ENCODE data around the gene OR1F1.
"Not testable (repeated sequence)": the region's sequence is repeated elsewhere in the genome, so short reads cannot be mapped to it uniquely, and the experiment has no call there.

The OR1F1 gene

DNA sequence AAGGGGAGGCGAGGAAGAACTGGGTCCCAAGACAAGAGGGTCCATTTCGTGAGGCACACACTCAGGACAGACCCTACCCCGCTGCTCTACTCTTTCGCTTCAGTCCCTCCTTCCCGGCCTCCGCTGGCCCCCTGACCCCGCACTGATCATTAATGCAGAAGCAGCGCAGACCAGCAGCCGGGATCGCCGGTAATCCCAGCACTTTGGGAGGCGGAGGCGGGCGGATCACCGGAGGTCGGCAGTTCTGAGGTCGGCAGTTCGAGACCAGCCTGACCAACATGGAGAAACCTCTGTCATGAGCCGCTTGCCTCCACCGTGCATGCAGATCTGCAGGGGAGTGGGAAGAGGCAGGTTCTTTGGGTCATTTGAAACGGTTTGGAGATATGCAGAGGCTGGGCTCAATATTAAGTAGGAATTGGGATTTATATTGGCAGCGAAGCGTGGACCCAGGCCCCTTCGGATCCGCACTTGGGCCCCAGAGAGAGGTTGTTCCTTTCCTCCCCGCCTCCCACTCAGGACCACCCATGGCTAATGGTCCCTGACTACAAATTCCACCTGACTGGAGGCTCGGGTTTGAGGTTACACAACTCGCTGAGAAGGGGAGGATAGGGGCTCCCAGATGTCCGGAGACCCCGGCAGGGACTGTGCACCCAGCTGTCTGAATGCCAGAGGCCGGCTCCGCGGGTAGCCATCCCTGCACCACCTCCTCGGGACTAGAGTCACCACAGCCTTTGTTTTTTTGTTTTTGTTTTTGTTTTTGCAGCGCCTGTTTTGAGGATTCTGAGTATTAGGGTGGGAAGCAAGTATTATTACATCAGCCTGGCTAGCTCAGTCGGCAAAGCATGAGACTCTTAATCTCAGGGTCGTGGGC, 23.6 kb upstream of the OR1F1 start:
- no peaks in the 10 kb centered on the region for H4K20me1 ChIP-seq (ENCODE audit: low read depth, low read length)

DNA sequence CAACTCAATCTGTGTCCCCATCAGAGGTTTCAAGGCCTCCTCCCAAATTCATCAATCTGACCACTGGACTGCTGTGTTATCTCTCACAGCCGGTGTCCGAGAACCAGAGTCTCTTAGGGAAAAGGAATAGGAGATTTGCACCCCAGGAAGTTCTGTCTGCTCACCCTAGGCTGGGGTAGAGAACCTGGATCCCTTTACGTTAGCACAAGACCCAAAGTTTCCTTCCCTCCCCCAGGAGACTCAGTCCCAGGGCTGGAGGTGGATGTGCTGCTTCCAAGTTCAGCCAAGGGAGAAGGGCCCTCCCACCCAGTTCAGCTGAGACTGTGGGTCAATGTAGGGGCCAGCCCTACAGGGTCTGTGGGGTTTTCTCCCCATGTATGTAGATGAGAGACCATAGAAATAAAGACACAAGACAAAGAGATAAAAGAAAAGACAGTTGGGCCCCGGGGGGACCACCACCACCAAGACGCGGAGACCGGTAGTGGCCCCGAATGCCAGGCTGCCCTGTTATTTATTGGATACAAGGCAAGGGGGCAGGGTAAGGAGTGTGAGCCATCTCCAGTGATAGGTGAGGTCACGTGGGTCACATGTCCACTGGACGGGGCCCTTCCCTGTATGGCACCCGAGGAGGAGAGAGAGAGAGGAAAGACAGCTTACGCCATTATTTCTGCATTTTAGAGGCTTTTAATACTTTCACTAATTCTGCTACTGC, 22.7 kb upstream of the OR1F1 start:
- Histone ChIP-seq H3K27me3 (ENCODE audit: low read length) (no peaks in the 10 kb centered on the region), H3K4me3 (ENCODE audit: insufficient read depth, low read length, poor library complexity, severe bottlenecking) (peak overlapping the region; percentile 11), H3K4me2 (ENCODE audit: low read depth, low read length, poor library complexity, severe bottlenecking) (peak overlapping the region; percentile 42), H3K9me2 (replicated peaks; ENCODE audit: insufficient read depth, low read length) (no peaks in the 10 kb centered on the region), H3K27ac (ENCODE audit: low read depth, low read length) (no peak overlapping the region), H3K79me2 (ENCODE audit: insufficient read depth, low read length) (no peaks in the 10 kb centered on the region), H2AFZ (ENCODE audit: low read depth, low read length, severe bottlenecking) (peak overlapping the region; percentile 91), H3K36me3 (ENCODE audit: low read length) (no peaks in the 10 kb centered on the region), H3F3A (ENCODE audit: insufficient read depth) (no peaks in the 10 kb centered on the region), H4K20me1 (ENCODE audit: low read depth, low read length) (no peaks in the 10 kb centered on the region), H3K9ac (ENCODE audit: low read length) (peak overlapping the region; percentile 49), H3K9me3 (ENCODE audit: insufficient read depth, low read length) (no peaks in the 10 kb centered on the region)
- TF ChIP-seq, protein P1, sequence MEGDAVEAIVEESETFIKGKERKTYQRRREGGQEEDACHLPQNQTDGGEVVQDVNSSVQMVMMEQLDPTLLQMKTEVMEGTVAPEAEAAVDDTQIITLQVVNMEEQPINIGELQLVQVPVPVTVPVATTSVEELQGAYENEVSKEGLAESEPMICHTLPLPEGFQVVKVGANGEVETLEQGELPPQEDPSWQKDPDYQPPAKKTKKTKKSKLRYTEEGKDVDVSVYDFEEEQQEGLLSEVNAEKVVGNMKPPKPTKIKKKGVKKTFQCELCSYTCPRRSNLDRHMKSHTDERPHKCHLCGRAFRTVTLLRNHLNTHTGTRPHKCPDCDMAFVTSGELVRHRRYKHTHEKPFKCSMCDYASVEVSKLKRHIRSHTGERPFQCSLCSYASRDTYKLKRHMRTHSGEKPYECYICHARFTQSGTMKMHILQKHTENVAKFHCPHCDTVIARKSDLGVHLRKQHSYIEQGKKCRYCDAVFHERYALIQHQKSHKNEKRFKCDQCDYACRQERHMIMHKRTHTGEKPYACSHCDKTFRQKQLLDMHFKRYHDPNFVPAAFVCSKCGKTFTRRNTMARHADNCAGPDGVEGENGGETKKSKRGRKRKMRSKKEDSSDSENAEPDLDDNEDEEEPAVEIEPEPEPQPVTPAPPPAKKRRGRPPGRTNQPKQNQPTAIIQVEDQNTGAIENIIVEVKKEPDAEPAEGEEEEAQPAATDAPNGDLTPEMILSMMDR (IDR thresholded peaks at IDR 0.05; ENCODE audit: insufficient read depth, low read length, poor library complexity, severe bottlenecking) = no peak
- TF ChIP-seq EZH2phosphoT487 (conservative IDR thresholded peaks at IDR 0.05; ENCODE audit: low read length) = no peak

More for the DNA sequence above, 23.6 kb upstream of the OR1F1 start:
- H3F3A ChIP-seq (ENCODE audit: insufficient read depth) = no peaks in the 10 kb centered on the region
- no peak overlapping the region for H3K4me3 ChIP-seq (ENCODE audit: insufficient read depth, low read length, poor library complexity, severe bottlenecking)
- H3K9me3 ChIP-seq (ENCODE audit: insufficient read depth, low read length) = no peaks in the 10 kb centered on the region
- H3K9ac ChIP-seq (ENCODE audit: low read length) = no peak overlapping the region
- H3K9me2 ChIP-seq (replicated peaks; ENCODE audit: insufficient read depth, low read length) = no peaks in the 10 kb centered on the region
- no peaks in the 10 kb centered on the region for H3K36me3 ChIP-seq (ENCODE audit: low read length)
- no peaks in the 10 kb centered on the region for H3K79me2 ChIP-seq (ENCODE audit: insufficient read depth, low read length)
- TF ChIP-seq, protein P1 (IDR thresholded peaks at IDR 0.05; ENCODE audit: insufficient read depth, low read length, poor library complexity, severe bottlenecking) = no peak
- TF ChIP-seq EZH2phosphoT487 (conservative IDR thresholded peaks at IDR 0.05; ENCODE audit: low read length) = no peak
- no peaks in the 10 kb centered on the region for H3K27me3 ChIP-seq (ENCODE audit: low read length)
- H3K4me2 ChIP-seq (ENCODE audit: low read depth, low read length, poor library complexity, severe bottlenecking) = no peak overlapping the region
- H3K27ac ChIP-seq (ENCODE audit: low read depth, low read length) = no peak overlapping the region
- H2AFZ ChIP-seq (ENCODE audit: low read depth, low read length, severe bottlenecking) = no peak overlapping the region

DNA sequence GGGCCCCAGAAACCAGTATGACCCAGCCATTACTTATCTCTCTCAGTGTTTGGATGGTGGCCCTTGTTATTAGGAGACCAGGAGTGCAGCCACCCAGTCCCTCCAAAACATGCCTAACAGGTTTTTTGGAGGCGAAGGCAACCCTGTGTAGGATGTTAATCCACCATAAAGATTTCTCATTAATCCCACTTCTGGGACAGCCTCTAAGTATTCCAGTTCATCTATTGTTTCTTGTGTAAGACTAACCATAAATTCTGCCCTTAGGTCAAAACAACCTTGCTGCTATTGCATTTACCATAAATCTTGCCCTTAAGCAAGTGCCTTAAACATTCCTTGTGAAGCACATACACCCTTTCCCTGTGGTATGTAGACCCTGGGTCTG, 21.5 kb upstream of the OR1F1 start:
- TF ChIP-seq, protein P1 (IDR thresholded peaks at IDR 0.05; ENCODE audit: insufficient read depth, low read length, poor library complexity, severe bottlenecking) = no peak
- no peak for TF ChIP-seq EZH2phosphoT487 (conservative IDR thresholded peaks at IDR 0.05; ENCODE audit: low read length)
- Histone ChIP-seq H3K9me2 (replicated peaks; ENCODE audit: insufficient read depth, low read length) (no peaks in the 10 kb centered on the region), H3K4me2 (ENCODE audit: low read depth, low read length, poor library complexity, severe bottlenecking) (no peak overlapping the region), H3K4me3 (ENCODE audit: insufficient read depth, low read length, poor library complexity, severe bottlenecking) (no peak overlapping the region), H4K20me1 (ENCODE audit: low read depth, low read length) (no peaks in the 10 kb centered on the region), H3K27me3 (ENCODE audit: low read length) (no peaks in the 10 kb centered on the region), H3K9me3 (ENCODE audit: insufficient read depth, low read length) (no peaks in the 10 kb centered on the region), H3K79me2 (ENCODE audit: insufficient read depth, low read length) (no peaks in the 10 kb centered on the region), H3K9ac (ENCODE audit: low read length) (no peak overlapping the region), H2AFZ (ENCODE audit: low read depth, low read length, severe bottlenecking) (no peak overlapping the region), H3K27ac (ENCODE audit: low read depth, low read length) (no peak overlapping the region), H3K36me3 (ENCODE audit: low read length) (no peaks in the 10 kb centered on the region), H3F3A (ENCODE audit: insufficient read depth) (no peaks in the 10 kb centered on the region)

DNA sequence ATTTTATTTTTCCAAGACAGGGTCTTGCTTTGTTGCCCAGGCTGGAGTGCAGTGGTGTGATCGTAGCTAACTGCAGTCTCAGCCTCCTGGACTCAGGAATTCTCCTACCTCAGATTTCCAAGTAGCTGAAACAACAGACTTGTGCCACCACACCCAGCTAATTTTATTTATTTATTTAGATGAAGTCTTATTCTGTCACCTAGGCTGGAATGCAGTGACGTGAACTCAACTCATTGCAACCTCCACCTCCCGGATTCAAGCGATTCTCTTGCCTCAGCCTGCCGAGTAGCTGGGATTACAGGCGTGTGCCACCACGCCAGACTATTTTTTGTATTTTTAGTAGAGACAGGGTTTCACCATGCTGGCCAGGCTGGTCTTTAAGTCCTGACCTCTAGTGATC, 19.3 kb upstream of the OR1F1 start:
- not testable (repeated sequence) for H3K9me3 ChIP-seq (ENCODE audit: insufficient read depth, low read length); H3K79me2 ChIP-seq (ENCODE audit: insufficient read depth, low read length); H3F3A ChIP-seq (ENCODE audit: insufficient read depth); H2AFZ ChIP-seq (ENCODE audit: low read depth, low read length, severe bottlenecking); H3K36me3 ChIP-seq (ENCODE audit: low read length); H3K4me3 ChIP-seq (ENCODE audit: insufficient read depth, low read length, poor library complexity, severe bottlenecking); H3K9me2 ChIP-seq (replicated peaks; ENCODE audit: insufficient read depth, low read length); H4K20me1 ChIP-seq (ENCODE audit: low read depth, low read length); H3K27me3 ChIP-seq (ENCODE audit: low read length); H3K27ac ChIP-seq (ENCODE audit: low read depth, low read length); H3K4me2 ChIP-seq (ENCODE audit: low read depth, low read length, poor library complexity, severe bottlenecking); H3K9ac ChIP-seq (ENCODE audit: low read length)

Data from SU-DHL-6 (cell line).